Right lobe of liver (tissue), 4 donors: ENCODE results near the gene RANBP17.

Source experiments
- POLR2A ChIP-seq: fragments of 450-650 bp; IDR thresholded peaks from one replicate; pipeline ENCODE4 v1.6.1; 2017; ENCODE audit warnings: antibody characterized with exemption, mild to moderate bottlenecking
- TF ChIP-seq, protein P1 (sequence below), 4 donors: fragments of 200-600 bp in 3 of 4; fragments of 450-650 bp in 1 of 4; IDR thresholded peaks; one replicate each; pipeline versions ENCODE4 v1.5.1 to v1.8.0; 2016 to 2022; ENCODE audit warnings: antibody characterized with exemption in 4 of 4, mild to moderate bottlenecking in 2 of 4
- donor health status: DM: no; HTN: no; CAD: no.
- donor health status: DM: no; HTN: no; CAD: no.
- donor health status: DM: no; HTN: yes; CAD: no.

DNA sequence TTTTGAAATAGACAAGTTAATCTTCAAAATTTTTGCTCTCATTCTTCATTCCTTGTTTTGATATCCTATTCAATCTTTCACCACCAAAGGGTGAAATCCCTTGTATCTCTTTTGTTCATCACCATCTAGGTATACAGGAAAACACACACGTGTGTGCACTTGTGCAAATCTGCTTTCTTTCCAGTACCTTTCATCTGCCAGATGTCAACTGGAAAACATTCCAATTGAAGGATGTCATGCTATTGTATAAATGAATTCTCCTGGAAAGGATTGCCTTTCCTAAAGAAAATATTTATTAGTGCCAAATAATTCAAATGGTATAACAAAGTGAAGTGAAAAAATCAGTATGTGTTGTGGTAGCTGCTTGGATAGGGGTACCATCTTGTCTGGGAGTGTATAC, 123.7 kb downstream of the RANBP17 start:
- TF ChIP-seq, protein P1, sequence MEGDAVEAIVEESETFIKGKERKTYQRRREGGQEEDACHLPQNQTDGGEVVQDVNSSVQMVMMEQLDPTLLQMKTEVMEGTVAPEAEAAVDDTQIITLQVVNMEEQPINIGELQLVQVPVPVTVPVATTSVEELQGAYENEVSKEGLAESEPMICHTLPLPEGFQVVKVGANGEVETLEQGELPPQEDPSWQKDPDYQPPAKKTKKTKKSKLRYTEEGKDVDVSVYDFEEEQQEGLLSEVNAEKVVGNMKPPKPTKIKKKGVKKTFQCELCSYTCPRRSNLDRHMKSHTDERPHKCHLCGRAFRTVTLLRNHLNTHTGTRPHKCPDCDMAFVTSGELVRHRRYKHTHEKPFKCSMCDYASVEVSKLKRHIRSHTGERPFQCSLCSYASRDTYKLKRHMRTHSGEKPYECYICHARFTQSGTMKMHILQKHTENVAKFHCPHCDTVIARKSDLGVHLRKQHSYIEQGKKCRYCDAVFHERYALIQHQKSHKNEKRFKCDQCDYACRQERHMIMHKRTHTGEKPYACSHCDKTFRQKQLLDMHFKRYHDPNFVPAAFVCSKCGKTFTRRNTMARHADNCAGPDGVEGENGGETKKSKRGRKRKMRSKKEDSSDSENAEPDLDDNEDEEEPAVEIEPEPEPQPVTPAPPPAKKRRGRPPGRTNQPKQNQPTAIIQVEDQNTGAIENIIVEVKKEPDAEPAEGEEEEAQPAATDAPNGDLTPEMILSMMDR (IDR thresholded peaks at IDR 0.05) = no peak
- no peak for TF ChIP-seq POLR2A
